Upper lobe of right lung (tissue), 1 donor: ENCODE results near the gene IFITM1. TPM values are rescaled to one million over a fixed set of nuclear protein-coding genes. Genes with fewer than 3 reads are reported as not detected.

Experiments
- ATAC-seq: fragments of 200-7000 bp; cut with Tn5 transposase; one replicate; pipeline ENCODE4 v1.9.1; 2020; ENCODE audit warnings: mild to moderate bottlenecking, moderate library complexity
- DNase-seq: peaks from one replicate; pipeline ENCODE4 v3.0.0-alpha.2; 2020
- H3K27ac ChIP-seq: fragments of 200-600 bp; one replicate; pipeline ENCODE4 v1.8.0; 2022
- H3K27me3 ChIP-seq: fragments of 200-600 bp; one replicate; pipeline ENCODE4 v1.8.0; 2022; ENCODE audit warnings: mild to moderate bottlenecking
- H3K36me3 ChIP-seq: fragments of 200-600 bp; one replicate; pipeline ENCODE4 v1.8.0; 2022
- H3K4me1 ChIP-seq: fragments of 200-600 bp; one replicate; pipeline ENCODE4 v1.8.0; 2022
- H3K4me3 ChIP-seq: fragments of 200-600 bp; one replicate; pipeline ENCODE4 v1.8.0; 2022; ENCODE audit warnings: mild to moderate bottlenecking
- H3K9me3 ChIP-seq: fragments of 200-600 bp; one replicate; pipeline ENCODE4 v1.8.0; 2022
- intact Hi-C: fragments of 100-400 bp; cut with DNase I; formaldehyde crosslinking; loops from one replicate; pipeline ENCODE4 v1.11.0; 2022
- total RNA-seq: library from RNA; stranded (reverse); fragmentation: NEBNext Ultra II Directional; extraction: Animal tissue kit (Norgen Biotek cat#: 25700); gene quantifications from one replicate; pipeline ENCODE4 v1.2.1, GENCODE V29; 2021
- TF ChIP-seq, protein P1 (sequence below): fragments of 200-600 bp; IDR thresholded peaks from one replicate; pipeline ENCODE4 v1.8.0; 2022; ENCODE audit warnings: antibody characterized with exemption
- donor health status: DM: no; HTN: yes; CAD: no; lungs with severe emphysema.

The IFITM1 gene
- total RNA-seq, 1 donor from 2014 or later = 128 TPM

GRCh38 chr11:351411-351810 is 37.6 kb downstream of the IFITM1 start:
- ATAC-seq = no peak

DNA sequence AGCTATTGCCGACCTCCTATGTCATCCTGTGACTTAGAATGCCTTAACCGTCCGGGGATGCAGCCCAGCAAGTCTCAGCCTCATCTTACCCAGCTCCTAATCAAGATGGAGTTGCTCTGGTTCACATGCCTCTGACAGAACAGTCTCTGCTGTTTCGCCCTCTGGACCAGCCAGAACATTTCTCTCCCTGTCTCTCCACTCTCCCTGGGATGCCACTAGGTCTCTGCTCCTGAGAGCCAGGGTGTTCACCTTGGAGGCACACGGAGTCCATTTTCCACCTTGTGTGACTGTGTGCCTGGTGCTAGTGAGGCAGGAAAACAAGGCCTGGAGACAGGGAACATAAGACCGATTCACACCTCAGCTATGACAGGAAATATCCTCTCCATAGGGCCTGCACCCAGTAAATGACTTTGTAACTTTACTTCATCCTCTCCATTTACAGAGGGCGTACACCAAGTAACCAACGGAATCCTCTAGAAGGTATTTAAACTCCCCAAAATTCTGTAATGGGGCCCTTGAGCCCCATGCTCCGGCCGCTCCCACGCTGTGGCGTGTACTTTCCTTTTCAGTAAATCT is 38.7 kb downstream of the IFITM1 start:
- no peaks in the 10 kb centered on the region for H3K36me3 ChIP-seq
- H3K9me3 ChIP-seq = no peaks in the 10 kb centered on the region
- H3K4me3 ChIP-seq = no peak overlapping the region
- intact Hi-C loops = no loop called here
- H3K27ac ChIP-seq = peak overlapping the region; percentile 94
- no peak for ATAC-seq
- no peak for DNase-seq
- TF ChIP-seq, protein P1, sequence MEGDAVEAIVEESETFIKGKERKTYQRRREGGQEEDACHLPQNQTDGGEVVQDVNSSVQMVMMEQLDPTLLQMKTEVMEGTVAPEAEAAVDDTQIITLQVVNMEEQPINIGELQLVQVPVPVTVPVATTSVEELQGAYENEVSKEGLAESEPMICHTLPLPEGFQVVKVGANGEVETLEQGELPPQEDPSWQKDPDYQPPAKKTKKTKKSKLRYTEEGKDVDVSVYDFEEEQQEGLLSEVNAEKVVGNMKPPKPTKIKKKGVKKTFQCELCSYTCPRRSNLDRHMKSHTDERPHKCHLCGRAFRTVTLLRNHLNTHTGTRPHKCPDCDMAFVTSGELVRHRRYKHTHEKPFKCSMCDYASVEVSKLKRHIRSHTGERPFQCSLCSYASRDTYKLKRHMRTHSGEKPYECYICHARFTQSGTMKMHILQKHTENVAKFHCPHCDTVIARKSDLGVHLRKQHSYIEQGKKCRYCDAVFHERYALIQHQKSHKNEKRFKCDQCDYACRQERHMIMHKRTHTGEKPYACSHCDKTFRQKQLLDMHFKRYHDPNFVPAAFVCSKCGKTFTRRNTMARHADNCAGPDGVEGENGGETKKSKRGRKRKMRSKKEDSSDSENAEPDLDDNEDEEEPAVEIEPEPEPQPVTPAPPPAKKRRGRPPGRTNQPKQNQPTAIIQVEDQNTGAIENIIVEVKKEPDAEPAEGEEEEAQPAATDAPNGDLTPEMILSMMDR = no peak
- H3K27me3 ChIP-seq = no peaks in the 10 kb centered on the region
- peaks cover 30% of the 10 kb centered on the region for H3K4me1 ChIP-seq

More at GRCh38 chr11:351411-351810, 37.6 kb downstream of the IFITM1 start:
- DNase-seq = no peak
- no peak overlapping the region for H3K4me3 ChIP-seq
- no peaks in the 10 kb centered on the region for H3K36me3 ChIP-seq
- TF ChIP-seq, protein P1 = no peak
- no peak overlapping the region for H3K27ac ChIP-seq
- H3K27me3 ChIP-seq = no peaks in the 10 kb centered on the region
- no peaks in the 10 kb centered on the region for H3K9me3 ChIP-seq
- peaks cover 30% of the 10 kb centered on the region for H3K4me1 ChIP-seq
- intact Hi-C loops = no loop called here

GRCh38 chr11:353179-353873 is 39.5 kb downstream of the IFITM1 start:
- no peaks in the 10 kb centered on the region for H3K9me3 ChIP-seq
- ATAC-seq (peak; percentile 5), DNase-seq (peak; percentile 80)
- peaks cover 30% of the 10 kb centered on the region for H3K4me1 ChIP-seq
- TF ChIP-seq, protein P1 = no peak
- H3K27ac ChIP-seq = peak overlapping the region; percentile 94
- H3K27me3 ChIP-seq = no peaks in the 10 kb centered on the region
- intact Hi-C loops = no loop called here
- no peaks in the 10 kb centered on the region for H3K36me3 ChIP-seq
- H3K4me3 ChIP-seq = no peak overlapping the region

GRCh38 chr11:355581-356458 is 42.0 kb downstream of the IFITM1 start:
- ATAC-seq (peak; percentile 90), DNase-seq (peak; percentile 95)
- Histone ChIP-seq H3K27me3 (no peaks in the 10 kb centered on the region), H3K9me3 (no peaks in the 10 kb centered on the region), H3K4me1 (peaks cover 30% of the 10 kb centered on the region), H3K4me3 (peak overlapping the region; percentile 42), H3K36me3 (no peaks in the 10 kb centered on the region), H3K27ac (peak overlapping the region; percentile 94)
- intact Hi-C loops = no loop called here
- TF ChIP-seq, protein P1 = no peak

DNA sequence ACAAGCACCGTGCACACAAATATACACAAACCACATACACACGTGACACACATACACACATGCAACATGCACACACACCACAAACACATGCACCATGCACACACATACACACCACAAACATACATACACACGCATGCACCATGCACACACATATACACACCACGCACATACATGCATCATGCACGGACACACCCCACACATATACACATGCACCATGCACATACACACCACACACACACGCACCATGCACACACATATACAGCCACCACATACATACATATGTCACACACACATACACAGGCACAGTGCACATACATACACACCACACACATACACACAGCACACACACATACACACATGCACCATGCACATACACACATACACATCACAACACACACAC is 42.8 kb downstream of the IFITM1 start:
- Histone ChIP-seq H3K9me3 (no peaks in the 10 kb centered on the region), H3K27me3 (no peaks in the 10 kb centered on the region), H3K4me1 (peaks cover 30% of the 10 kb centered on the region), H3K4me3 (no peak overlapping the region), H3K36me3 (no peaks in the 10 kb centered on the region), H3K27ac (no peak overlapping the region)
- intact Hi-C loops = no loop called here
- DNase-seq (no peak), ATAC-seq (no peak)
- TF ChIP-seq, protein P1 = no peak
